ENCODE measurements around the gene DGKD. TPM values are rescaled to one million over a fixed set of nuclear protein-coding genes. Genes with fewer than 3 reads are reported as not detected.
A peak's percentile ranks its signal among the peaks of the same experiment; 100 is the strongest.

DGKD gene
- total RNA-seq, 1 donor from 2014 or later, result 188 TPM

- POLR2A ChIA-PET, result interaction anchor here (0.6 to 1.1 kb wide), 2 partner anchors 11 to 19 kb away, joined by 3 read pairs; no protein-coding TSS in a partner anchor
- peak overlapping the region; percentile 52 for H3K4me3 Mint-ChIP-seq
- H3K27ac Mint-ChIP-seq, result peak overlapping the region; percentile 97
- H3K27me3 Mint-ChIP-seq, result no peaks in the 10 kb centered on the region
- no peak for TF ChIP-seq CTCF (IDR thresholded peaks at IDR 0.05)
- DNase-seq (no peak), ATAC-seq (ENCODE audit: low read depth) (no peak)
- peaks cover 36% of the 10 kb centered on the region for H3K36me3 Mint-ChIP-seq (ENCODE audit: low read depth)
- CTCF ChIA-PET, result interaction anchor here (1.4 to 4.4 kb wide), 2 partner anchors 12 to 26 kb away, joined by 5 to 20 read pairs; no protein-coding TSS in a partner anchor
- intact Hi-C loops (cut with micrococcal nuclease), result loop anchor here (5.0 kb wide), 1 partner anchor 354 kb away; the partner anchor contains the start of gene INPP5D
- H3K4me1 Mint-ChIP-seq, result peaks cover 92% of the 10 kb centered on the region
- H3K9me3 Mint-ChIP-seq, result no peaks in the 10 kb centered on the region
Measured at GRCh38 chr2:233416706-233417105, 62.4 kb downstream of the DGKD start.

- H3K4me3 Mint-ChIP-seq, result peak overlapping the region; percentile 56
- peak overlapping the region; percentile 97 for H3K27ac Mint-ChIP-seq
- H3K36me3 Mint-ChIP-seq (ENCODE audit: low read depth), result peaks cover 35% of the 10 kb centered on the region
- POLR2A ChIA-PET, result interaction anchor here (1.1 to 3.5 kb wide), 3 partner anchors 11 to 61 kb away, joined by 3 to 18 read pairs (median 11); no protein-coding TSS in a partner anchor
- no peaks in the 10 kb centered on the region for H3K27me3 Mint-ChIP-seq
- peaks cover 96% of the 10 kb centered on the region for H3K4me1 Mint-ChIP-seq
- no peak for TF ChIP-seq CTCF (IDR thresholded peaks at IDR 0.05)
- intact Hi-C loops (cut with micrococcal nuclease), result loop anchor here (5.0 kb wide), 1 partner anchor 355 kb away; the partner anchor contains the start of gene INPP5D
- CTCF ChIA-PET, result interaction anchor here (1.4 to 4.4 kb wide), 2 partner anchors 13 to 26 kb away, joined by 5 to 20 read pairs; no protein-coding TSS in a partner anchor
- no peak for ATAC-seq (ENCODE audit: low read depth)
- DNase-seq, result no peak
- H3K9me3 Mint-ChIP-seq, result no peaks in the 10 kb centered on the region
Measured at GRCh38 chr2:233417282-233417681, 63.0 kb downstream of the DGKD start.

GRCh38 chr2:233418052-233418760 lies 63.9 kb downstream of the DGKD start:
- ATAC-seq (ENCODE audit: low read depth), result no peak
- Mint-ChIP-seq H3K36me3 (ENCODE audit: low read depth) (peaks cover 33% of the 10 kb centered on the region), H3K9me3 (no peaks in the 10 kb centered on the region), H3K4me1 (peaks cover 99% of the 10 kb centered on the region), H3K27me3 (no peaks in the 10 kb centered on the region), H3K27ac (peak overlapping the region; percentile 97), H3K4me3 (peak overlapping the region; percentile 87)
- ChIA-PET CTCF (interaction anchor here (1.0 to 3.7 kb wide), 6 partner anchors 13 to 169 kb away, joined by 3 to 34 read pairs (median 4); no protein-coding TSS in a partner anchor), POLR2A (interaction anchor here (1.0 to 3.5 kb wide), 12 partner anchors 10 to 358 kb away, joined by 3 to 19 read pairs (median 6); partner anchors contain the start of gene INPP5D)
- TF ChIP-seq CTCF (IDR thresholded peaks at IDR 0.05), result no peak
- DNase-seq, result no peak
- intact Hi-C loops (cut with micrococcal nuclease), result loop anchor here (1.0 to 5.0 kb wide), 7 partner anchors 9 to 356 kb away; partner anchors contain the start of genes DGKD and INPP5D

- intact Hi-C loops (cut with micrococcal nuclease), result loop anchor here (1.0 to 5.0 kb wide), 7 partner anchors 10 to 357 kb away; partner anchors contain the start of genes DGKD and INPP5D
- no peak for TF ChIP-seq CTCF (IDR thresholded peaks at IDR 0.05)
- Mint-ChIP-seq H3K36me3 (ENCODE audit: low read depth) (peaks cover 35% of the 10 kb centered on the region), H3K27me3 (no peaks in the 10 kb centered on the region), H3K4me1 (peaks cover 99% of the 10 kb centered on the region), H3K4me3 (peak overlapping the region; percentile 87), H3K9me3 (no peaks in the 10 kb centered on the region), H3K27ac (peak overlapping the region; percentile 97)
- DNase-seq, result peak; percentile 56
- CTCF ChIA-PET, result interaction anchor here (0.7 to 3.7 kb wide), 9 partner anchors 13 to 170 kb away, joined by 3 to 34 read pairs (median 4); no protein-coding TSS in a partner anchor
- POLR2A ChIA-PET, result interaction anchor here (0.6 to 3.5 kb wide), 15 partner anchors 9 to 358 kb away, joined by 3 to 19 read pairs (median 4); partner anchors contain the start of gene INPP5D
- peak; percentile 69 for ATAC-seq (ENCODE audit: low read depth)
Measured at GRCh38 chr2:233418761-233419546, 64.7 kb downstream of the DGKD start.
